Left renal cortex interstitium (tissue), 4 donors: ENCODE results near the gene IPO8. TPM values are rescaled to one million over a fixed set of nuclear protein-coding genes. Genes with fewer than 3 reads are reported as not detected.
A peak's percentile ranks its signal among the peaks of the same experiment; 100 is the strongest.
"Not testable (repeated sequence)": the region's sequence is repeated elsewhere in the genome, so short reads cannot be mapped to it uniquely, and the experiment has no call there.

Experiments used
- DNase-seq, 4 donors: peaks; one replicate each; pipeline ENCODE4 v3.0.0-alpha.2; 2013; ENCODE audit warnings: low read depth in 4 of 4, low spot score in 2 of 4, missing footprints in 1 of 4
- polyA plus RNA-seq, 4 donors: library from polyadenylated mRNA; unstranded; fragments of 120-200 nt; gene quantifications; one replicate each; pipeline ENCODE4 v1.2.1, GENCODE V29; 2013; ENCODE audit not compliant: insufficient read length in 4 of 4

IPO8 gene
- polyA plus RNA-seq, 4 donors, result 48.1 to 64.3 (median 58.2) TPM

- DNase-seq, result no peak
Observed at GRCh38 chr12:30691122-30691879, 4.4 kb downstream of the IPO8 start.

- no peak for DNase-seq
Observed at GRCh38 chr12:30687265-30687986, 8.2 kb downstream of the IPO8 start.

GRCh38 chr12:30679241-30679640 is 16.4 kb downstream of the IPO8 start:
- no peak for DNase-seq

- DNase-seq, result no peak
Observed at GRCh38 chr12:30678221-30678620, 17.4 kb downstream of the IPO8 start.

- no peak for DNase-seq
Observed at GRCh38 chr12:30661210-30661609, 34.5 kb downstream of the IPO8 start.

GRCh38 chr12:30652034-30652696 is 43.5 kb downstream of the IPO8 start:
- no peak for DNase-seq

GRCh38 chr12:30646821-30647220 is 48.8 kb downstream of the IPO8 start:
- DNase-seq, result peak in 1 of 4 donors; percentile 3

GRCh38 chr12:30643366-30643765 is 52.3 kb downstream of the IPO8 start:
- no peak for DNase-seq

GRCh38 chr12:30640392-30640791 is 55.3 kb downstream of the IPO8 start:
- no peak for DNase-seq

- DNase-seq, result no peak
Observed at GRCh38 chr12:30635385-30635784, 60.3 kb downstream of the IPO8 start.

GRCh38 chr12:30631740-30632139 is 63.9 kb downstream of the IPO8 start:
- no peak for DNase-seq

GRCh38 chr12:30630979-30631285 is 64.7 kb downstream of the IPO8 start:
- no peak for DNase-seq

GRCh38 chr12:30630076-30630978 is 65.3 kb downstream of the IPO8 start:
- no peak for DNase-seq

- DNase-seq, result no peak
Observed at GRCh38 chr12:30626847-30627246, 68.8 kb downstream of the IPO8 start.

- no peak for DNase-seq
Observed at GRCh38 chr12:30624009-30624408, 71.7 kb downstream of the IPO8 start.

GRCh38 chr12:30622509-30622908 is 73.2 kb downstream of the IPO8 start:
- no peak for DNase-seq

- DNase-seq, result not testable (repeated sequence)
Observed at GRCh38 chr12:30621663-30622241, 73.9 kb downstream of the IPO8 start.

- no peak for DNase-seq
Observed at GRCh38 chr12:30617346-30618016, 78.2 kb downstream of the IPO8 start.

- no peak for DNase-seq
Observed at GRCh38 chr12:30614031-30614430, 81.6 kb downstream of the IPO8 start.
